OCI-LY3 (cell line): ENCODE results near the gene UBQLN4.

Experiments
- EZH2phosphoT487 ChIP-seq: fragments of 200-600 bp; shearing (Covaris generic); IDR thresholded peaks from 2 replicates; pipeline ENCODE4 v1.6.1; 2018; ENCODE audit warnings: antibody characterized with exemption, mixed run types, low read depth
- TF ChIP-seq, protein P1 (sequence below): fragments of 200-600, 300-600 bp; sonication (generic); IDR thresholded peaks from 2 replicates; pipeline ENCODE4 v1.5.1; 2014; ENCODE audit warnings: antibody characterized with exemption, low read length, low read depth

- TF ChIP-seq, protein P1, sequence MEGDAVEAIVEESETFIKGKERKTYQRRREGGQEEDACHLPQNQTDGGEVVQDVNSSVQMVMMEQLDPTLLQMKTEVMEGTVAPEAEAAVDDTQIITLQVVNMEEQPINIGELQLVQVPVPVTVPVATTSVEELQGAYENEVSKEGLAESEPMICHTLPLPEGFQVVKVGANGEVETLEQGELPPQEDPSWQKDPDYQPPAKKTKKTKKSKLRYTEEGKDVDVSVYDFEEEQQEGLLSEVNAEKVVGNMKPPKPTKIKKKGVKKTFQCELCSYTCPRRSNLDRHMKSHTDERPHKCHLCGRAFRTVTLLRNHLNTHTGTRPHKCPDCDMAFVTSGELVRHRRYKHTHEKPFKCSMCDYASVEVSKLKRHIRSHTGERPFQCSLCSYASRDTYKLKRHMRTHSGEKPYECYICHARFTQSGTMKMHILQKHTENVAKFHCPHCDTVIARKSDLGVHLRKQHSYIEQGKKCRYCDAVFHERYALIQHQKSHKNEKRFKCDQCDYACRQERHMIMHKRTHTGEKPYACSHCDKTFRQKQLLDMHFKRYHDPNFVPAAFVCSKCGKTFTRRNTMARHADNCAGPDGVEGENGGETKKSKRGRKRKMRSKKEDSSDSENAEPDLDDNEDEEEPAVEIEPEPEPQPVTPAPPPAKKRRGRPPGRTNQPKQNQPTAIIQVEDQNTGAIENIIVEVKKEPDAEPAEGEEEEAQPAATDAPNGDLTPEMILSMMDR: no peak
- no peak for TF ChIP-seq EZH2phosphoT487
These were observed 19.6 kb upstream of the UBQLN4 start for GRCh38 chr1:156073110-156073687.
